ENCODE measurements around the gene GP2. TPM values are rescaled to one million over a fixed set of nuclear protein-coding genes. Genes with fewer than 3 reads are reported as not detected.
"Not testable (repeated sequence)": the region's sequence is repeated elsewhere in the genome, so short reads cannot be mapped to it uniquely, and the experiment has no call there.

Gene GP2
- total RNA-seq, 4 donors from 2014 or later, result 0.46 to 3.7 (median 2.3) TPM; not detected in 1

GRCh38 chr16:20323591-20324117 is 3.7 kb downstream of the GP2 start:
- intact Hi-C loops (cut with DNase I; ENCODE audit: low total_unique reads), result no loop called here
- no peak for TF ChIP-seq CTCF (IDR thresholded peaks at IDR 0.05)
- no peak for TF ChIP-seq POLR2A (IDR thresholded peaks at IDR 0.05)
- 63 to 68% methylated on average over 9 of the region's 9 CpGs for WGBS, 2 donors
- H3K4me3 ChIP-seq (ENCODE audit: low read depth, poor library complexity, severe bottlenecking), result no peak overlapping the region
- no peak for DNase-seq (ENCODE audit: low spot score in 2 of 2)

- WGBS, 2 donors, result 81 to 94% methylated on average over 4 of the region's 4 CpGs
- no peak overlapping the region for H3K4me3 ChIP-seq (ENCODE audit: low read depth, poor library complexity, severe bottlenecking)
- TF ChIP-seq POLR2A (IDR thresholded peaks at IDR 0.05) (no peak), CTCF (IDR thresholded peaks at IDR 0.05) (no peak)
- no peak for DNase-seq (ENCODE audit: low spot score in 2 of 2)
- intact Hi-C loops (cut with DNase I; ENCODE audit: low total_unique reads), result no loop called here
These were observed 4.6 kb downstream of the GP2 start for GRCh38 chr16:20322696-20323095.

GRCh38 chr16:20321671-20322070 is 5.6 kb downstream of the GP2 start:
- no peak for TF ChIP-seq POLR2A (IDR thresholded peaks at IDR 0.05)
- TF ChIP-seq CTCF (IDR thresholded peaks at IDR 0.05), result no peak
- intact Hi-C loops (cut with DNase I; ENCODE audit: low total_unique reads), result no loop called here
- no peak overlapping the region for H3K4me3 ChIP-seq (ENCODE audit: low read depth, poor library complexity, severe bottlenecking)
- WGBS, 2 donors, result 67 to 79% methylated on average over 1 of the region's 1 CpG
- no peak for DNase-seq (ENCODE audit: low spot score in 2 of 2)

- intact Hi-C loops (cut with DNase I; ENCODE audit: low total_unique reads); H3K4me3 ChIP-seq (ENCODE audit: low read depth, poor library complexity, severe bottlenecking); DNase-seq (ENCODE audit: low spot score in 2 of 2): not testable (repeated sequence)
- WGBS, 2 donors, result 94 to 100% methylated on average over 2 of the region's 2 CpGs
These were observed 6.3 kb downstream of the GP2 start for GRCh38 chr16:20321051-20321450.

GRCh38 chr16:20320592-20320991 is 6.7 kb downstream of the GP2 start:
- DNase-seq (ENCODE audit: low spot score in 2 of 2), result no peak
- no peak overlapping the region for H3K4me3 ChIP-seq (ENCODE audit: low read depth, poor library complexity, severe bottlenecking)
- TF ChIP-seq POLR2A (IDR thresholded peaks at IDR 0.05), result no peak
- no peak for TF ChIP-seq CTCF (IDR thresholded peaks at IDR 0.05)
- intact Hi-C loops (cut with DNase I; ENCODE audit: low total_unique reads), result no loop called here

DNA sequence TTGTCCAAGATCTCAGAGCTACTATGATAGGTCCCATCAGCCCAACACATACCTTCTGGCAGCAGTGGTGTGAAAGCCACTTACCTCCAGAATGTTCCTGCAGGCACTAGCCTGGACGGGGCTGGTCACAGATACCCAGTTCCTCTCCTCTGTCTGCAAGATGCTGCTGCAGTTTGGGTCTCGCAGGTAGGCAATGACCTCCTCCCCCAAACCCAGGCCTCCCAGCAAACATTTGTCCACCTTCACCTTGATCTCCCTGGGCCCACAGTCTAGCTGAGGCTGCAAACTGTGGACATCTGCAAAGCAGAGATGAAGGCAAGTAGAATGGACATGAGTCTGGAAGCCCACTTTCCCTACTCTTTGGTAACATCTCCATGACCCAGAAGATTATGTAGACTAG is 7.1 kb downstream of the GP2 start:
- 81 to 94% methylated on average over 1 to 2 of the region's 2 CpGs for WGBS, 2 donors
- intact Hi-C loops (cut with DNase I; ENCODE audit: low total_unique reads), result no loop called here

More for the DNA sequence above, 7.1 kb downstream of the GP2 start:
- no peak overlapping the region for H3K4me3 ChIP-seq (ENCODE audit: low read depth, poor library complexity, severe bottlenecking)
- no peak for TF ChIP-seq POLR2A (IDR thresholded peaks at IDR 0.05)
- no peak for TF ChIP-seq CTCF (IDR thresholded peaks at IDR 0.05)
- no peak for DNase-seq (ENCODE audit: low spot score in 2 of 2)

All from lower leg skin (tissue), 4 donors.